Breast epithelium (tissue), 4 donors: ENCODE results near the gene FAM193A. TPM values are rescaled to one million over a fixed set of nuclear protein-coding genes. Genes with fewer than 3 reads are reported as not detected.

Experiments
- DNase-seq, 2 donors: peaks; one replicate each; pipeline ENCODE4 v3.0.0-alpha.2; 2019; ENCODE audit warnings: low spot score in 2 of 2
- H3K27ac ChIP-seq, 2 donors: fragments of 200-600 bp; sonication (generic) in 1 of 2; one replicate each; pipeline ENCODE4 v1.5.1; 2016 to 2019; ENCODE audit warnings: mild to moderate bottlenecking in 1 of 2
- H3K27me3 ChIP-seq, 2 donors: fragments of 200-600 bp; sonication (generic) in 1 of 2; one replicate each; pipeline versions ENCODE4 v1.5.1 to v1.6.0; 2017 to 2019; ENCODE audit warnings: control low read depth in 1 of 2, mild to moderate bottlenecking in 1 of 2
- H3K36me3 ChIP-seq: fragments of 200-600 bp; one replicate; pipeline ENCODE4 v1.5.1; 2019
- H3K4me1 ChIP-seq, 2 donors: fragments of 200-600 bp; sonication (generic); one replicate each; pipeline ENCODE4 v1.5.1; 2016 to 2019; ENCODE audit warnings: control low read depth in 1 of 2
- H3K4me3 ChIP-seq, 3 donors: fragments of 200-600 bp; sonication (generic); 1 replicate in 2 of 3; 2 replicates in 1 of 3; pipeline ENCODE4 v1.5.1; 2016 to 2019; ENCODE audit warnings: mild to moderate bottlenecking in 3 of 3, moderate library complexity in 2 of 3
- H3K9me3 ChIP-seq, 2 donors: fragments of 200-600 bp; sonication (generic) in 1 of 2; one replicate each; pipeline ENCODE4 v1.5.1; 2016 to 2019; ENCODE audit warnings: control low read depth in 1 of 2
- CTCF ChIP-seq, 3 donors: fragments of 450-650 bp; IDR thresholded peaks; one replicate each; pipeline ENCODE4 v1.5.1; 2016 to 2017; ENCODE audit warnings: antibody characterized with exemption in 3 of 3, mild to moderate bottlenecking in 3 of 3, moderate library complexity in 3 of 3
- POLR2A ChIP-seq: fragments of 450-650 bp; IDR thresholded peaks from one replicate; pipeline ENCODE4 v1.6.1; 2016; ENCODE audit warnings: antibody characterized with exemption, mild to moderate bottlenecking, moderate library complexity
- POLR2AphosphoS5 ChIP-seq, 3 donors: sonication (generic); formaldehyde crosslinking; IDR thresholded peaks; one replicate each; pipeline ENCODE4 v1.6.1; 2017; ENCODE audit warnings: antibody characterized with exemption in 3 of 3
- intact Hi-C: fragments of 100-400 bp; cut with DNase I; formaldehyde crosslinking; loops from one replicate; pipeline ENCODE4 v1.15.1; 2023; ENCODE audit warnings: low total_unique reads
- total RNA-seq, 3 donors: library from RNA; depleted of rRNA; stranded (reverse); fragments of >200 nt; gene quantifications; one replicate each; pipeline ENCODE4 v1.1.0, GENCODE V29; 2016

FAM193A gene
- total RNA-seq, result 10 to 100 TPM; 24.5 to 26.5 (median 24.7) TPM

- no peaks in the 10 kb centered on the region for H3K27me3 ChIP-seq
- H3K36me3 ChIP-seq, result no peaks in the 10 kb centered on the region
- TF ChIP-seq POLR2AphosphoS5 (IDR thresholded peaks at IDR 0.05), result peak; percentile 53 to 85 (median 68)
- TF ChIP-seq CTCF (IDR thresholded peaks at IDR 0.05), result no peak
- TF ChIP-seq POLR2A, result no peak
- intact Hi-C loops, result loop anchor here (5.0 kb wide), 1 partner anchor 59 kb away; no protein-coding TSS in a partner anchor
- peaks cover 0 to 4% of the 10 kb centered on the region in 2 donors for H3K4me1 ChIP-seq
- H3K27ac ChIP-seq, result peak within 1 kb of the TSS; percentile 91 to 99
- peak within 1 kb of the TSS; percentile 70 to 98 (median 76) for H3K4me3 ChIP-seq
- H3K9me3 ChIP-seq, result no peaks in the 10 kb centered on the region
- DNase-seq, result peak; percentile 99
These were observed at the start of gene FAM193A for GRCh38 chr4:2536193-2537010. FAM193A (plus strand) TSS chr4:2536647; CDS start chr4:2536916, 269 bp downstream.

- no peak for DNase-seq
- H3K36me3 ChIP-seq, result peaks cover 5% of the 10 kb centered on the region
- H3K9me3 ChIP-seq, result no peaks in the 10 kb centered on the region
- TF ChIP-seq POLR2A (no peak), POLR2AphosphoS5 (IDR thresholded peaks at IDR 0.05) (no peak), CTCF (IDR thresholded peaks at IDR 0.05) (no peak)
- intact Hi-C loops, result no loop called here
- H3K27me3 ChIP-seq, result no peaks in the 10 kb centered on the region
- no peak overlapping the region for H3K4me3 ChIP-seq
- H3K4me1 ChIP-seq, result peaks cover 5 to 14% of the 10 kb centered on the region in 2 donors
- no peak overlapping the region for H3K27ac ChIP-seq
These were observed 49.5 kb upstream of the FAM193A start for GRCh38 chr4:2486981-2487380.

- H3K27me3 ChIP-seq, result no peaks in the 10 kb centered on the region
- H3K4me1 ChIP-seq, result peaks cover 0 to 8% of the 10 kb centered on the region in 2 donors
- no peak overlapping the region for H3K4me3 ChIP-seq
- intact Hi-C loops, result no loop called here
- H3K27ac ChIP-seq, result no peak overlapping the region
- H3K9me3 ChIP-seq, result no peaks in the 10 kb centered on the region
- TF ChIP-seq POLR2AphosphoS5 (IDR thresholded peaks at IDR 0.05), result no peak
- no peak for TF ChIP-seq POLR2A
- TF ChIP-seq CTCF (IDR thresholded peaks at IDR 0.05), result no peak
- peaks cover 5% of the 10 kb centered on the region for H3K36me3 ChIP-seq
- no peak for DNase-seq
These were observed 48.8 kb upstream of the FAM193A start for GRCh38 chr4:2487632-2488031.

GRCh38 chr4:2489081-2489805 lies 47.2 kb upstream of the FAM193A start:
- intact Hi-C loops, result no loop called here
- Histone ChIP-seq H3K27me3 (no peaks in the 10 kb centered on the region), H3K36me3 (peaks cover 5% of the 10 kb centered on the region), H3K4me3 (no peak overlapping the region), H3K4me1 (no peaks in the 10 kb centered on the region), H3K27ac (peak overlapping the region in 1 of 2 donors; percentile 50), H3K9me3 (no peaks in the 10 kb centered on the region)
- no peak for DNase-seq
- no peak for TF ChIP-seq CTCF (IDR thresholded peaks at IDR 0.05)
- no peak for TF ChIP-seq POLR2A
